GM19455 (cell line): ENCODE measurements around the gene ZDHHC12.

Experiments
- ATAC-seq: cut with Tn5 transposase; IDR thresholded peaks from one replicate; pipeline ENCODE4 v1.9.1; 2021; ENCODE audit not compliant: unreplicated experiment

Gene ZDHHC12

GRCh38 chr9:128723866-128724743, at the start of gene ZDHHC12:
Gene ZDHHC12, minus strand, starts transcription at chr9:128724127. Its CDS starts 34 bp downstream, at chr9:128724093.
- ATAC-seq, result peak; percentile 87

- ATAC-seq, result no peak
Observed at GRCh38 chr9:128773049-128773448, 49.1 kb upstream of the ZDHHC12 start.

- peak; percentile 93 for ATAC-seq
Observed at GRCh38 chr9:128771745-128772519, 48.0 kb upstream of the ZDHHC12 start, which contains the start of gene ZER1. Gene ZER1, minus strand, starts transcription at chr9:128771927. Its CDS starts 16,362 bp downstream, at chr9:128755565.

GRCh38 chr9:128771094-128771721, 47.3 kb upstream of the ZDHHC12 start:
- ATAC-seq, result peak; percentile 37

- no peak for ATAC-seq
Observed at GRCh38 chr9:128770286-128771030, 46.5 kb upstream of the ZDHHC12 start.

- no peak for ATAC-seq
Observed at GRCh38 chr9:128768606-128769005, 44.7 kb upstream of the ZDHHC12 start.

- ATAC-seq, result no peak
Observed at GRCh38 chr9:128765499-128765898, 41.6 kb upstream of the ZDHHC12 start.

- no peak for ATAC-seq
Observed at GRCh38 chr9:128764361-128764760, 40.4 kb upstream of the ZDHHC12 start.

GRCh38 chr9:128762671-128763449, 38.9 kb upstream of the ZDHHC12 start:
- no peak for ATAC-seq

GRCh38 chr9:128757602-128758001, 33.7 kb upstream of the ZDHHC12 start:
- no peak for ATAC-seq

GRCh38 chr9:128753627-128754026, 29.7 kb upstream of the ZDHHC12 start:
- ATAC-seq, result no peak

GRCh38 chr9:128750926-128751595, 27.1 kb upstream of the ZDHHC12 start:
- ATAC-seq, result no peak

GRCh38 chr9:128747241-128747640, 23.3 kb upstream of the ZDHHC12 start:
- no peak for ATAC-seq

GRCh38 chr9:128743421-128743820, 19.5 kb upstream of the ZDHHC12 start:
- ATAC-seq, result no peak

GRCh38 chr9:128742401-128742800, 18.5 kb upstream of the ZDHHC12 start:
- no peak for ATAC-seq

- no peak for ATAC-seq
Observed at GRCh38 chr9:128735373-128735772, 11.4 kb upstream of the ZDHHC12 start.

- ATAC-seq, result no peak
Observed at GRCh38 chr9:128733256-128733655, 9.3 kb upstream of the ZDHHC12 start.

GRCh38 chr9:128732576-128732975, 8.6 kb upstream of the ZDHHC12 start:
- no peak for ATAC-seq

- ATAC-seq, result no peak
Observed at GRCh38 chr9:128731691-128732090, 7.8 kb upstream of the ZDHHC12 start.
